ENCODE data around the gene PADI2. TPM values are rescaled to one million over a fixed set of nuclear protein-coding genes. Genes with fewer than 3 reads are reported as not detected.

The PADI2 gene
- total and polyA plus RNA-seq, 2 of the 8 experiments (the other 6 are each of a cell fraction or from before 2014, with no cell fraction given) = 1.6 to 7.5 TPM

GRCh38 chr1:17136145-17136544, 16.9 kb upstream of the PADI2 start (continued):
- TF ChIP-seq SP1 (IDR thresholded peaks at IDR 0.05; ENCODE audit: low read depth, low read length) (no peak), RXRA (IDR thresholded peaks at IDR 0.05; ENCODE audit: insufficient read depth, low read depth, low read length) (no peak), CTBP2 (IDR thresholded peaks at IDR 0.05; ENCODE audit: borderline replicate concordance, insufficient read depth, insufficient read length, low read length) (no peak), SIRT6 (IDR thresholded peaks at IDR 0.05; ENCODE audit: low read length) (no peak), CHD1 (IDR thresholded peaks at IDR 0.05; ENCODE audit: low read depth, low read length) (no peak), CEBPB (IDR thresholded peaks at IDR 0.05; ENCODE audit: low read depth, low read length) (no peak), FOSL1 (IDR thresholded peaks at IDR 0.05; ENCODE audit: insufficient read depth, low read depth, low read length) (no peak), SP2 (IDR thresholded peaks at IDR 0.05; ENCODE audit: low read length) (no peak)
